Stimulated activated CD4-positive, alpha-beta T cell treated with anti-CD3 and anti-CD28 coated beads, Interleukin-2, amount 100 ng/mL, for 48 hours (primary cell): ENCODE measurements around the gene KIAA2012.
A peak's percentile ranks its signal among the peaks of the same experiment; 100 is the strongest.
"Not testable (repeated sequence)": the region's sequence is repeated elsewhere in the genome, so short reads cannot be mapped to it uniquely, and the experiment has no call there.

Source experiments
- DNase-seq, 2 donors: peaks; one replicate each; pipeline ENCODE4 v3.0.0-alpha.2; 2020

Gene KIAA2012

GRCh38 chr2:202201220-202202160 is 128.4 kb downstream of the KIAA2012 start:
- DNase-seq = no peak

GRCh38 chr2:202203348-202203747 is 130.3 kb downstream of the KIAA2012 start:
- DNase-seq = no peak

GRCh38 chr2:202204855-202205254 is 131.8 kb downstream of the KIAA2012 start:
- DNase-seq = no peak

GRCh38 chr2:202208526-202208925 is 135.5 kb downstream of the KIAA2012 start:
- no peak for DNase-seq

- no peak for DNase-seq
Observed at GRCh38 chr2:202215179-202215578, 142.1 kb downstream of the KIAA2012 start.

- DNase-seq = no peak
Observed at GRCh38 chr2:202221873-202222272, 148.8 kb downstream of the KIAA2012 start.

- peak in 1 of 2 donors; percentile 6 for DNase-seq
Observed at GRCh38 chr2:202237787-202238233, 164.8 kb downstream of the KIAA2012 start.

- DNase-seq = peak; percentile 78 to 88
Observed at GRCh38 chr2:202238234-202239197, 165.5 kb downstream of the KIAA2012 start, which contains the start of gene SUMO1. TSS of gene SUMO1 (minus strand) at chr2:202238597. CDS start at chr2:202238451, 146 bp downstream.

- not testable (repeated sequence) for DNase-seq
Observed at GRCh38 chr2:202247710-202248109, 174.7 kb downstream of the KIAA2012 start.

- DNase-seq = no peak
Observed at GRCh38 chr2:202249521-202250253, 176.6 kb downstream of the KIAA2012 start.

- DNase-seq = no peak
Observed at GRCh38 chr2:202251494-202251893, 178.4 kb downstream of the KIAA2012 start.
